CD4-positive, alpha-beta T cell treated with Interleukin-21 for 1 hour (primary cell): ENCODE results near the gene LRRC23.

Experiments used
- DNase-seq: peaks from one replicate; pipeline ENCODE4 v3.0.0-alpha.2; 2020

LRRC23 gene

DNA sequence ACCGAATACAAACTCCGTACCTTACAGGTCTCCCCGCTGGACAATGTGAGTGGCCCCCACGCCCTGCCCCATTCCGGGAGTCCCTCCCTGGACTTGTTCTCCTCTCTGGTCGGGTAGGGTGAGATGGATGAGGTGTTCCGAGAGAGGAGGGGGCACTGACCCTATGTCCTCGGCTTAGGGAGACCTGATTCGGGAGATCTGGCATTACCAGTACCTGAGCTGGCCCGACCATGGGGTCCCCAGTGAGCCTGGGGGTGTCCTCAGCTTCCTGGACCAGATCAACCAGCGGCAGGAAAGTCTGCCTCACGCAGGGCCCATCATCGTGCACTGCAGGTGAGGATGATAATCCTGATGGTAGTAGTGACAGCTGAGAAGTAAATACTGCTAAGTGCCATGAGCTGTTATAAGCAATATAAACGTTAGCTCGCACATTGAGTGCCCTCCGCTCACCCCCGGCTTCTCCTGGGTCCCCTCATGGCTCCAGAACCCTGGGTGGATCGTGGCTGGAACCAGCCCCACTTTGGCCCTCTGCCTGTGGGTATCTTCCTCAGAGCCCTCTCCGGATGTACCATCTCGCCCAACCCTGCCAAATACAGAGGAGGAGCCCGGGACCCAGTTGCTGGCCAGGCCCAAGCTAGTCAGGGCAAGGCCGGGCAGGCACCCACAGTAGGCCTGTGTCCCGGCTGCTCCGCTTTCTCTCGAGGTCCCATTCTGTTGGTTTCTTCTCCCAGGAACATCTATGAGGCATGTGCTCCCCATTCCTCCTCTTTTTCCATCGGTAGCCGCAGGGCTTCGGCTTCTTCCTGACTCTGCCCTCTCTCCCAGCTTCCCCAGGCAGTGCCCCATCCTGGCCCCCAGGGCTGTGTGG lies 53.4 kb downstream of the LRRC23 start:
- DNase-seq: no peak

DNA sequence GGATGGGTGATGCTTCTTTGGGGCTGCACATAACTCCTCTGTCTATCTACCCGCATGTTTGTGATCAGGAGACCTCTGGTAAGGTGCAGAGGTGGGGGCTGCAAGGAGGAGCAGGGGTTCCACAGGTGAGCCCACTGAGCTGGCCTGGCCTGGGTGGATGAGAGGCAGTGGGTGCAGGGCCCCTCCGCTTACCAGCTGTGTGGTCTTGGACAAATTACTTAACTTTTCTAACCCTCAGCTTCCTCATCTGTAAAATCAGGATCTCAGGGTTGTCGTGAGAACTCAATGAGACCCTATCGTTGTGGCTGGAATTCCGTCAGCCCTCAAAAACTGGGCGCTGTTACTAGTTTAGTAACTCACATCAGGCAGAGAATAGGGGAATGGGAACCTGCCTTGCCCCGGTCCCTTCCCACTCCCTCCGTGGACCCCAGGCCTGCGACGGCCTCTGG lies 54.0 kb downstream of the LRRC23 start:
- DNase-seq: no peak

DNA sequence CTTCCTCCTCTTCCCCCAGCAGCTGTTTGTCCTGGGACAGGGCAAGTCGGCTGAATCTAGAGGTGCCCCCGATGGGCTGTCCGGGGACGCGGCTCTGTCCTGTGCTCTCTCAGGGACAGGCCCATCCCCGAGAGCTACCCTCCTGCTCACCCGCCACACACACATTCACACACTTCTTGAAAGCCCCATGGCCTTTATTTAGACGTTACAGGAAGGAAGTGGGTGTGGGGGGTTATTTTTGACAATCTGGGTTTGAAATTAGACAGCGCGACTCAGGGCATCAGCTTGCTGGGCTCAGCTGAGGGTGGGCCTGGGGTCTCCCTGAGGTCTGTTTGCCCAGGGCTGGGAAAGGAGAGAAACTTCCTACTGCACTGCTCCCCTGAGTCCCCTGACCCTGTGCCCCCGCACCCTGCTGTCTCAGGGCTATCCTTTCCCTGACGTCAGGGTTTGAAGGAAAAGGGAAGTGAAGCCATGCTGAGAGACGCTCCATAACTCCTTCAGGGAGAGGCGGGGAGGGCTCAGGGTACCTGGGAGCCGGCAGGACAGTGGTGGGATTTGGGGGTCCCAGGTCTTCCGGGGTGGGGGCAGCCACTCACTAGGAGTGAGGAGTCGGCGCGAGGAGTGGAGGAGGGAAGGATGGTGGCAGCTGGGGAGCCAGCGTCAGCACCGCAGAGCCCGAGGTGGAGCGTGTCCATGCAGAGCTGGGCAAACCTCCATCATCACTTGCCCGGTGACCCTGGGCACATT lies 54.6 kb downstream of the LRRC23 start:
- DNase-seq: peak; percentile 91

DNA sequence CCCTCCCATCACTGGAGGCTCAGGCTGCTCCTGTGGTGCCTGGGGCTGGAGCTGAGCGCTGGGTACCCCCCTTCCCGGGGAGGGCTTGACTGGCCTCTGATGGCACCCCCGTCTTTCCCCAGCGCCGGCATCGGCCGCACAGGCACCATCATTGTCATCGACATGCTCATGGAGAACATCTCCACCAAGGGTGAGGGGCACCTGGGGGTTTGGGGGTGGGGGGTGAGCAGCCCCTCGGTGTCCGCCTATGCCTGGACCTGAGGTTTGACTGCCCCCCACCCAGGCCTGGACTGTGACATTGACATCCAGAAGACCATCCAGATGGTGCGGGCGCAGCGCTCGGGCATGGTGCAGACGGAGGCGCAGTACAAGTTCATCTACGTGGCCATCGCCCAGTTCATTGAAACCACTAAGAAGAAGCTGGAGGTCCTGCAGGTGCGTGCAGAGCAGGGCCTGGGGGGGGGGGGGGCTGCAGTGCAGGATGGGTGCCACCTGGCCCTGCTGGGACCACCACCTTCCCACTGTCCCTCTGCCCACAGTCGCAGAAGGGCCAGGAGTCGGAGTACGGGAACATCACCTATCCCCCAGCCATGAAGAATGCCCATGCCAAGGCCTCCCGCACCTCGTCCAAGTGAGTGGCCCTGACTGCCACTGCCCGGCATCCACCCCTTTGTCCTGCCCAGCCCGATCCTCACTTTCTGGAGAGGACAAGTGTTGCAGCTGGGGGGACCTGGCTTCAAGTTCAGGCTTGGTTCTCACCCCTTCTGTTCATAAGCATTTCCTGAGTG lies 55.4 kb downstream of the LRRC23 start:
- no peak for DNase-seq

DNA sequence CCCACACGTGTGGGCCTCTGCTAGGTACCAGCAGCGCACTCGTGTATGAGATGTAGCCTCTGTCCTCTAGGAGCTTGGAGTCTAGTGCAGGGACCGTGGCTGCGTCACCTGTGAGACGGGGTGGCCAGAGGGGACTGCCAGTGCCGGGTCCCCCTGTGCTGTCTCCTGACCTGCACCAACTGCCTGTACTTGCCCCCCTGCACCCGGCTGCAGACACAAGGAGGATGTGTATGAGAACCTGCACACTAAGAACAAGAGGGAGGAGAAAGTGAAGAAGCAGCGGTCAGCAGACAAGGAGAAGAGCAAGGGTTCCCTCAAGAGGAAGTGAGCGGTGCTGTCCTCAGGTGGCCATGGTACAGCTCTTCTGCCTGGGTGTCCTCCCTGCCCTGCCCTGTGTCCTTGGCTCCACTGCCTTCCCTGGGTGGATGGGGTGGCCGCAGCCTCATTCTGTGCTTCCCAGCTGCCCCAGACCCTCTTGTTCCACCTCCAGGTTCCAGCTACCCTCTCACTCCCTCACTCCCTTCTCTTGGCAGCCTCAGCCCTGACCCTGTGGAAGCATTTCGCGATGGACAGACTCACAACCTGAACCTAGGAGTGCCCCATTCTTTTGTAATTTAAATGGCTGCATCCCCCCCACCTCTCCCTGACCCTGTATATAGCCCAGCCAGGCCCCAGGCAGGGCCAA lies 56.1 kb downstream of the LRRC23 start:
- peak; percentile 58 for DNase-seq

DNA sequence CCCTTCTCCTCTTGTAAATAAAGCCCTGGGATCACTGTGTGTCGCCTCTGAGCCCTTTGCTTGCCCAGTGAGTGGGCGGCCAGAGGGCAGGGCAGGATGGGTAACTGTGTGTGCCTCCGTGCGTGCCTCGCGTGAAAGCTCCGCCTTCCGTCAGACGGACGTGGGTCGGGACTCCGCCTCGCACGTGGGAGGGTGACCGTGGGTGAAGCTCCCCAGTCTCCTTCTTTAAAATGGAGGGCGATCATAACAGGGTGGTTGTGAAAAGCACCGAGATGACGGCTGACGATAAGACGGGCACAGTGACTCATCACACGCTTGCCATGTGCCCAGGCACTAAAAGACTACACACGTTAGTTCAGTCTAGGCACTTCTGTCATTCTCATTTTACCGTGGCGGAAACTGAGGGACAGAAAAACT lies 56.7 kb downstream of the LRRC23 start:
- DNase-seq: peak; percentile 94

DNA sequence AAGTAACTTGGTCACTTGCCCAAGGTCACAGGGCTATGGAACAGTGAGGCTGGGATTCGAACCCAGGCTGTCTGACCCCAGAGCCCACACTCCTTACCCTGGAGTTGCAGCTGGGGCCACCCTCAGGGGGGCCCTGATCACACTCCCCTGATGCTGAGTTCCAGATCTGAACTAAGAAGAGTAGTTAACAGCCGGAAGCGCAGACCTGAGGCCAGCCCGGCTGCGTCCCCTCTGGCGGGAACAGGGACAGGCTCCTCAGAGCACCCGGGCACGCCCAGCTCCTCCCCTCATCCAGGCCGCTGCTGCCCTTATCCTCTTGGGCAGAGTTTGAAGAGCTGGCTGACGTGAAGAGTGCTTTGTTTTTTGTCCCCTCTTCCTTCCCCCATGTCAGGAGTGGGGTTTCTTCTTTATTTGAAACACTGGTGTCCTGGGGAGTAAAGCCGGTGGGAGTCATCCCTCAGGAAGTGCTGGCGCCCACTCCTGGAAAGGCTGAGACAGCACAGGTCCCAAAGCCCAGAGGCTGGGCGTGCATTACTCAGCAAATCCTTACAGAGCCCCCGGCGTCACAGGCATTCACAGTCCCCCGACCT lies 57.2 kb downstream of the LRRC23 start:
- DNase-seq: peak; percentile 66

DNA sequence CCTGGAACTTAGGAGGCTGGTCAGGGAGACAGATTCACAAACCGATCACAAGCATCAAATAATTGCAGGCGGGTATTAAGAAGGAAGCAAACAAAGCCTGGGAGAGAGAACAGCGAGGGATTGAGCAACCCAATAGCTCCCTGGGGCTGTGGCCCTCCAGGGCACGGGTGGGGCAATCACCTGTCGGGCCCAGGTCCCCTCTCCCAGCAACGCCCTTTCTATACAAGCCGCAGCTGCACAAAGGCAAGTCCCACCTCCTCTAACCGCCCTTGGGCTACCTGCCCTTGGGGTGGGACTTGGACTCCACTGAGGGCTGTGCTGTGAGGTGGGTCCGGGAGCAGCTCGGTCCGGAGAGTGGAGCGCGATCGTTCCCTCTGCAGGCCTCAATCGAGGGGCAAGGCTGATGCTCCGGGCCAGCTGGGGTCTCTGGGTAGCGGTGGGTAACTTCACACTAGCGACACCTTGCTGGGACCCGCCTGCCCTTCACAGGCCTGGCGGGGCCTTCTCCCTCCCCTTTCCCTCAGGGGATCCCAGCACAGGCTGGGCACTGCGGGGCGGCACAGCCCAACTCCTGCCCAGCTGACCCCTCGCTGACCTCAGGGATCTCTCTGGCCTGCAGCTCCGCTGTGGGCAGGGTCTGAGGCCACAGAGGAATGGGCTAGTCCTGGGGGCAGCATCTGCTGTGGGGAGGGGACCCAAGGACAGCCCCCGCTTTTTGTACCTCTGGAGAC lies 57.8 kb downstream of the LRRC23 start:
- no peak for DNase-seq

DNA sequence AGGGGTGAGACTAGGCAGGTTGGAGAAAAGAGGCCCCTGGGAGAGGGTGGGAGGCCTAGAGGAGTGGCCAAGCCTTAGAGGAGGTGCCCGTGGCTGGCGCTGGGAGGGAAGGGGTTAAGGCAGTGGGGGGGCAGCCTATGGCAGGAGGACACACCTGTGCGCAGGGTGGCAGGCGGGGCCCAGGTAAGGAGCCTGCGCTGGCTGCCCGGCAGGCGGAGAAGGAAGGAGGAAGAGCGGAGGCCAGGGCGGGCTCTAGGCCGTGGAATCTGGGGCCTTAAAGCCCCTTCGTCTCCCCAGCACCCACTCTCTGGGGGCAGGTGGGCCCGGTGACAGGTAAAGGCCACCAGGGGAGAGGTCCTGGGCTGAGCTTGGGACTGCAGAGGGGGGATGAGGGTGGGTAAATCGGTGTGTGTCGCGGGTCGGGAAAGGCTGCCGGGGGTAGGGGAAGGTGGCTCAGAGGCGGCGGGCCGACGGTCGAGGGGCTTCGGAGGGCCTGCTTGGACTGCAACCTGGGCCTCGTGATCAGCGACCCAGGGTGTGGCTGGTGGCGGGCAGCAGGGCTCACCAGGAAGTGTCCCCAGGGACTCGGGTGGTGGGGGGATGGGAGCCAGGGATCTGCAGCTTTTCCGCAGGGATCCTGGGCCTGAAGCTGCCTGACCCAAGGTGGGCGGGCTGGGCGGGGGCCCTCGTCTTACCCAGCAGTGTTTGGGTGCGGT lies 58.6 kb downstream of the LRRC23 start:
- DNase-seq: no peak
